GM18520 (cell line): ENCODE data around the gene INPP4A.

Source experiments
- ATAC-seq: cut with Tn5 transposase; IDR thresholded peaks from one replicate; pipeline ENCODE4 v1.9.1; 2021; ENCODE audit not compliant: unreplicated experiment

Gene INPP4A

GRCh38 chr2:98459496-98460175 is 15.0 kb downstream of the INPP4A start:
- no peak for ATAC-seq

GRCh38 chr2:98460573-98461497 is 16.2 kb downstream of the INPP4A start:
- peak; percentile 45 for ATAC-seq

- no peak for ATAC-seq
Measured at GRCh38 chr2:98461498-98462049, 16.9 kb downstream of the INPP4A start.

GRCh38 chr2:98463081-98463481 is 18.4 kb downstream of the INPP4A start:
- no peak for ATAC-seq

- no peak for ATAC-seq
Measured at GRCh38 chr2:98463551-98463971, 18.9 kb downstream of the INPP4A start.

GRCh38 chr2:98463988-98464771 is 19.5 kb downstream of the INPP4A start:
- ATAC-seq: no peak

- peak; percentile 32 for ATAC-seq
Measured at GRCh38 chr2:98464772-98465310, 20.2 kb downstream of the INPP4A start.

- no peak for ATAC-seq
Measured at GRCh38 chr2:98465456-98466226, 21.0 kb downstream of the INPP4A start.

- ATAC-seq: no peak
Measured at GRCh38 chr2:98467082-98467536, 22.5 kb downstream of the INPP4A start.

GRCh38 chr2:98467652-98468051 is 23.0 kb downstream of the INPP4A start:
- no peak for ATAC-seq

GRCh38 chr2:98468621-98469236 is 24.1 kb downstream of the INPP4A start:
- ATAC-seq: peak; percentile 25

GRCh38 chr2:98469862-98470544 is 25.3 kb downstream of the INPP4A start:
- no peak for ATAC-seq

- no peak for ATAC-seq
Measured at GRCh38 chr2:98470851-98471255, 26.2 kb downstream of the INPP4A start.

- no peak for ATAC-seq
Measured at GRCh38 chr2:98471402-98472131, 26.9 kb downstream of the INPP4A start.

- no peak for ATAC-seq
Measured at GRCh38 chr2:98472132-98472650, 27.5 kb downstream of the INPP4A start.

GRCh38 chr2:98472961-98473746 is 28.5 kb downstream of the INPP4A start:
- ATAC-seq: no peak
